B cell (primary cell): ENCODE results near the gene TMEM219.

Experiments used
- CTCF ChIP-seq: fragments of 200-600 bp; IDR thresholded peaks from one replicate; pipeline ENCODE4 v1.8.0; 2022; ENCODE audit warnings: antibody characterized with exemption, mild to moderate bottlenecking
- EZH2 ChIP-seq: IDR thresholded peaks from 2 replicates; pipeline ENCODE4 v1.6.1; 2012; ENCODE audit warnings: borderline replicate concordance, low read depth, mild to moderate bottlenecking, moderate library complexity, low read length; ENCODE audit not compliant: insufficient read depth, poor library complexity, severe bottlenecking

GRCh38 chr16:29977063-29977825 is 15.4 kb downstream of the TMEM219 start:
- TF ChIP-seq CTCF (no peak), EZH2 (no peak)
